IMR-90 (cell line): Measurements from ENCODE around the gene REXO5. TPM values are rescaled to one million over a fixed set of nuclear protein-coding genes. Genes with fewer than 3 reads are reported as not detected.

ENCODE experiments used
- ATAC-seq: fragments of 200-7000 bp; cut with Tn5 transposase; 2 replicates; pipeline ENCODE4 v1.9.1; 2020; ENCODE audit warnings: low read depth, mild to moderate bottlenecking, moderate library complexity
- BruUV-seq: library from RNA; stranded (reverse); fragments of 400-500 nt; replicated peaks from 2 replicates; lab custom pipeline; 2021; lab: Mats Ljungman, UMichigan
- CTCF ChIA-PET: fragments of 300-600 bp; formaldehyde crosslinking; extraction: SDS; loops from one replicate; lab custom pipeline; 2021; ENCODE audit warnings: antibody characterized with exemption; lab: Yijun Ruan, JAX
- POLR2A ChIA-PET: fragments of 300-600 bp; sonication (Branson Sonifier 250); formaldehyde crosslinking; loops from one replicate; lab custom pipeline; 2022; ENCODE audit warnings: antibody characterized with exemption; ENCODE audit not compliant: unreplicated experiment; lab: Charles Lee
- DNase-seq: peaks from one replicate; pipeline ENCODE4 v3.0.0; 2013
- H2AFZ ChIP-seq: replicated peaks from 2 replicates; pipeline ENCODE3; 2013; ENCODE audit warnings: low read length, mild to moderate bottlenecking; ENCODE audit not compliant: poor library complexity
- H2AK5ac ChIP-seq: 2 replicates; pipeline ENCODE4 v1.6.1; 2013; ENCODE audit warnings: low read depth, low read length, inconsistent platforms
- H2AK9ac ChIP-seq: replicated peaks from 2 replicates; pipeline ENCODE3; 2013; ENCODE audit warnings: mild to moderate bottlenecking, low read depth, low read length, moderate library complexity; ENCODE audit not compliant: poor library complexity
- H2BK120ac ChIP-seq: 2 replicates; pipeline ENCODE4 v1.6.1; 2013; ENCODE audit warnings: low read depth, low read length, inconsistent platforms
- H2BK15ac ChIP-seq: 3 replicates; pipeline ENCODE4 v1.6.1; 2013; ENCODE audit warnings: low read depth, low read length, inconsistent platforms
- H2BK20ac ChIP-seq: 2 replicates; pipeline ENCODE4 v1.6.1; 2013; ENCODE audit warnings: low read depth, mild to moderate bottlenecking, inconsistent platforms, low read length, moderate library complexity
- H2BK5ac ChIP-seq: 2 replicates; pipeline ENCODE4 v1.6.1; 2013; ENCODE audit warnings: mild to moderate bottlenecking, low read depth, low read length, inconsistent platforms; ENCODE audit not compliant: poor library complexity, severe bottlenecking
- H3K14ac ChIP-seq: replicated peaks from 2 replicates; pipeline ENCODE4 v1.6.1; 2013; ENCODE audit warnings: low read depth, low read length, inconsistent platforms
- H3K18ac ChIP-seq: 2 replicates; pipeline ENCODE4 v1.6.1; 2013; ENCODE audit warnings: low read depth, low read length, control low read depth
- H3K23ac ChIP-seq: 2 replicates; pipeline ENCODE4 v1.6.1; 2013; ENCODE audit warnings: low read depth, low read length, inconsistent platforms
- H3K27ac ChIP-seq: 2 replicates; pipeline ENCODE4 v1.5.1; 2013; ENCODE audit warnings: mild to moderate bottlenecking, control low read depth, low read length; ENCODE audit not compliant: insufficient read depth
- H3K27me3 ChIP-seq: 2 replicates; pipeline ENCODE4 v1.6.1; 2013; ENCODE audit warnings: low read length; ENCODE audit not compliant: control insufficient read depth, insufficient read depth
- H3K36me3 ChIP-seq: 2 replicates; pipeline ENCODE4 v1.6.1; 2013; ENCODE audit warnings: low read length, mixed read lengths; ENCODE audit not compliant: control insufficient read depth, insufficient read depth
- H3K4ac ChIP-seq: 2 replicates; pipeline ENCODE4 v1.6.1; 2013; ENCODE audit warnings: low read depth, low read length, inconsistent platforms
- H3K4me1 ChIP-seq: 2 replicates; pipeline ENCODE4 v1.6.1; 2013; ENCODE audit warnings: low read length, mixed read lengths; ENCODE audit not compliant: control insufficient read depth, insufficient read depth
- H3K4me2 ChIP-seq: 2 replicates; pipeline ENCODE4 v1.6.1; 2013; ENCODE audit warnings: low read depth, mild to moderate bottlenecking, control low read depth, low read length, moderate library complexity
- H3K4me3 ChIP-seq: 2 replicates; pipeline ENCODE4 v1.5.1; 2013; ENCODE audit warnings: low read depth, mild to moderate bottlenecking, control low read depth, low read length, moderate library complexity; ENCODE audit not compliant: insufficient read depth
- H3K56ac ChIP-seq: 2 replicates; pipeline ENCODE4 v1.6.1; 2013; ENCODE audit warnings: low read length, inconsistent platforms; ENCODE audit not compliant: insufficient read depth; ENCODE audit errors: extremely low read depth
- H3K79me1 ChIP-seq, 2 experiments: 2 replicates each; pipeline ENCODE4 v1.6.1; 2013; ENCODE audit warnings: low read length in 2 of 2, inconsistent platforms in 1 of 2, low read depth in 1 of 2
- H3K9ac ChIP-seq: 2 replicates; pipeline ENCODE4 v1.6.1; 2013; ENCODE audit warnings: low read depth, low read length, control low read depth
- H3K9me1 ChIP-seq: 2 replicates; pipeline ENCODE4 v1.6.1; 2013; ENCODE audit warnings: low read length, inconsistent platforms; ENCODE audit not compliant: insufficient read depth
- H3K9me3 ChIP-seq: 2 replicates; pipeline ENCODE4 v1.6.1; 2013; ENCODE audit warnings: low read length; ENCODE audit not compliant: control insufficient read depth, insufficient read depth
- H4K20me1 ChIP-seq: 2 replicates; pipeline ENCODE4 v1.6.1; 2013; ENCODE audit warnings: low read length, inconsistent platforms; ENCODE audit not compliant: insufficient read depth
- H4K5ac ChIP-seq: 2 replicates; pipeline ENCODE4 v1.6.1; 2013; ENCODE audit warnings: mild to moderate bottlenecking, low read depth, low read length, control low read depth
- H4K8ac ChIP-seq, 2 experiments: 2 replicates each; pipeline ENCODE4 v1.6.1; 2013; ENCODE audit warnings: low read depth in 2 of 2, low read length in 2 of 2, control low read depth in 1 of 2, inconsistent platforms in 1 of 2
- H4K91ac ChIP-seq: 2 replicates; pipeline ENCODE4 v1.6.1; 2013; ENCODE audit warnings: low read depth, low read length, inconsistent platforms; ENCODE audit not compliant: insufficient read depth
- CEBPB ChIP-seq: IDR thresholded peaks from 2 replicates; pipeline ENCODE4 v1.6.1; 2012; ENCODE audit warnings: low read depth, low read length, improper control_type of control experiment
- CHD1 ChIP-seq: IDR thresholded peaks from 2 replicates; pipeline ENCODE4 v1.6.1; 2012; ENCODE audit warnings: low read depth, low read length, improper control_type of control experiment
- FOS ChIP-seq: fragments of 150-350 bp; IDR thresholded peaks from 2 replicates; pipeline ENCODE4 v1.6.1; 2016; ENCODE audit warnings: low read depth, low read length
- MAFK ChIP-seq: IDR thresholded peaks from 2 replicates; pipeline ENCODE4 v1.6.1; 2012; ENCODE audit warnings: low read depth, low read length, improper control_type of control experiment
- NFE2L2 ChIP-seq: fragments of 150-350 bp; IDR thresholded peaks from 2 replicates; pipeline ENCODE4 v1.6.1; 2016; ENCODE audit warnings: low read depth, mild to moderate bottlenecking, low read length
- RAD21 ChIP-seq: IDR thresholded peaks from 2 replicates; pipeline ENCODE4 v1.6.1; 2012; ENCODE audit warnings: low read length, improper control_type of control experiment
- RCOR1 ChIP-seq: IDR thresholded peaks from 2 replicates; pipeline ENCODE4 v1.6.1; 2012; ENCODE audit warnings: mild to moderate bottlenecking, low read length, improper control_type of control experiment; ENCODE audit not compliant: insufficient replicate concordance
- WGBS, 2 experiments: methylation state at CpG; one replicate each; pipeline versions ENCODE4 v1.1.5 to v1.1.7; 2013; ENCODE audit warnings: missing lambda C conversion rate in 2 of 2; ENCODE audit not compliant: insufficient read length in 1 of 2; ENCODE audit errors: extremely low coverage in 2 of 2; 5-methylcytosine and 5-hydroxymethylcytosine counted together
- dilution Hi-C: fragments of 300-500 bp; cut with HindIII; formaldehyde crosslinking; loops from one replicate; pipeline ENCODE4 v1.14.3; 2018; ENCODE audit warnings: low sequenced_read_pairs; ENCODE audit not compliant: unreplicated experiment
- in situ Hi-C: fragments of 300-500 bp; cut with MboI; formaldehyde crosslinking; loops from 3 replicates; pipeline ENCODE4 v1.14.3; 2019; ENCODE audit warnings: low sequenced_read_pairs, inconsistent platforms, mixed read lengths
- intact Hi-C: fragments of 100-400 bp; cut with micrococcal nuclease; formaldehyde crosslinking; loops from 2 replicates; pipeline ENCODE4 v1.10.0; 2022
- polyA plus RNA-seq, 3 experiments: library from polyadenylated mRNA; depleted of rRNA; stranded (reverse); fragments of >200 nt; gene quantifications; 2 replicates each; pipeline ENCODE4 v1.2.3, GENCODE V29; 2012; ENCODE audit warnings: low replicate concordance in 1 of 3
- total RNA-seq: library from RNA; depleted of rRNA; stranded (reverse); fragments of >200 nt; gene quantifications from 2 replicates; pipeline ENCODE4 v1.2.3, GENCODE V29; 2012
- TF ChIP-seq, protein P1 (sequence below): conservative IDR thresholded peaks from 2 replicates; pipeline ENCODE4 v1.5.1; 2012; ENCODE audit warnings: mild to moderate bottlenecking, low read depth, low read length, improper control_type of control experiment
- TF ChIP-seq, protein P2 (sequence below): fragments of 150-350 bp; IDR thresholded peaks from 2 replicates; pipeline ENCODE4 v1.6.1; 2017; ENCODE audit warnings: mild to moderate bottlenecking, antibody characterized with exemption, low read length, low read depth

REXO5 gene
- total and polyA plus RNA-seq, 2 of the 4 experiments (the other 2 are of a cell fraction) = 3.7 to 7.0 TPM

DNA sequence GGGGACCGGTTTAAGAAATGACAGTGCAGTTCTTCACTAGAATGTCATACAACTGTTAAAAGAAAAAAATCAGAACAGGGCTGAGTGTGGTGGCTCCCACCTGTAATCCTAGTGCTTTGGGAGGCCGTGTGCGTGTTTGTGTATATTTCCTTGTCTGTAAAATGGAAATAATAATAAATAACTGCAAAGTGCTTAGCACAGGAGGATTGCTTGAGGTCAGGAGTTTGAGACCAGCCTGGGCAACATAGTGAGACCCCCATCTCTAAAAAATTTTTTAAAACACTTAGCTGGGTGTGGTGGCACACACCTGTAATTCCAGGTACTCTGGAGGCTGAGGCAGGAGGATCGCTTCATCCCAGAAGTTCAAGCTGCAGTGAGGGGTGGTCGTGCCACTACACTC is 40.0 kb upstream of the REXO5 start:
- no peak overlapping the region for H4K8ac ChIP-seq
- no peak overlapping the region for H2BK5ac ChIP-seq
- in situ Hi-C loops = no loop called here
- TF ChIP-seq, protein P1, sequence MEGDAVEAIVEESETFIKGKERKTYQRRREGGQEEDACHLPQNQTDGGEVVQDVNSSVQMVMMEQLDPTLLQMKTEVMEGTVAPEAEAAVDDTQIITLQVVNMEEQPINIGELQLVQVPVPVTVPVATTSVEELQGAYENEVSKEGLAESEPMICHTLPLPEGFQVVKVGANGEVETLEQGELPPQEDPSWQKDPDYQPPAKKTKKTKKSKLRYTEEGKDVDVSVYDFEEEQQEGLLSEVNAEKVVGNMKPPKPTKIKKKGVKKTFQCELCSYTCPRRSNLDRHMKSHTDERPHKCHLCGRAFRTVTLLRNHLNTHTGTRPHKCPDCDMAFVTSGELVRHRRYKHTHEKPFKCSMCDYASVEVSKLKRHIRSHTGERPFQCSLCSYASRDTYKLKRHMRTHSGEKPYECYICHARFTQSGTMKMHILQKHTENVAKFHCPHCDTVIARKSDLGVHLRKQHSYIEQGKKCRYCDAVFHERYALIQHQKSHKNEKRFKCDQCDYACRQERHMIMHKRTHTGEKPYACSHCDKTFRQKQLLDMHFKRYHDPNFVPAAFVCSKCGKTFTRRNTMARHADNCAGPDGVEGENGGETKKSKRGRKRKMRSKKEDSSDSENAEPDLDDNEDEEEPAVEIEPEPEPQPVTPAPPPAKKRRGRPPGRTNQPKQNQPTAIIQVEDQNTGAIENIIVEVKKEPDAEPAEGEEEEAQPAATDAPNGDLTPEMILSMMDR = no peak
- TF ChIP-seq NFE2L2 (no peak), RCOR1 (no peak), RAD21 (no peak), MAFK (no peak), CHD1 (no peak), FOS (no peak), CEBPB (no peak)
- TF ChIP-seq, protein P2, sequence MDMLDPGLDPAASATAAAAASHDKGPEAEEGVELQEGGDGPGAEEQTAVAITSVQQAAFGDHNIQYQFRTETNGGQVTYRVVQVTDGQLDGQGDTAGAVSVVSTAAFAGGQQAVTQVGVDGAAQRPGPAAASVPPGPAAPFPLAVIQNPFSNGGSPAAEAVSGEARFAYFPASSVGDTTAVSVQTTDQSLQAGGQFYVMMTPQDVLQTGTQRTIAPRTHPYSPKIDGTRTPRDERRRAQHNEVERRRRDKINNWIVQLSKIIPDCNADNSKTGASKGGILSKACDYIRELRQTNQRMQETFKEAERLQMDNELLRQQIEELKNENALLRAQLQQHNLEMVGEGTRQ = no peak
- no peak overlapping the region for H3K27ac ChIP-seq
- H3K4me2 ChIP-seq = no peak overlapping the region
- no peaks in the 10 kb centered on the region for H4K20me1 ChIP-seq
- DNase-seq = no peak
- no peak overlapping the region for H3K9ac ChIP-seq
- no peaks in the 10 kb centered on the region for H3K9me3 ChIP-seq
- no peak overlapping the region for H3K23ac ChIP-seq
- H2AK9ac ChIP-seq = no peak overlapping the region
- dilution Hi-C loops = no loop called here
- H3K9me1 ChIP-seq = no peaks in the 10 kb centered on the region
- H3K27me3 ChIP-seq = no peaks in the 10 kb centered on the region
- no CpG with 5 or more reads among the region's 5 CpGs for WGBS, 2 experiments
- H4K91ac ChIP-seq = no peak overlapping the region
- H2BK20ac ChIP-seq = no peak overlapping the region
- H3K56ac ChIP-seq = no peak overlapping the region
- H2AFZ ChIP-seq = no peak overlapping the region
- H3K18ac ChIP-seq = no peak overlapping the region
- H2BK120ac ChIP-seq = no peak overlapping the region
- H3K79me1 ChIP-seq = no peaks in the 10 kb centered on the region
- BruUV-seq = no TSS peak
- no peak overlapping the region for H2BK15ac ChIP-seq
- intact Hi-C loops = no loop called here
- H3K4me3 ChIP-seq = no peak overlapping the region
- H3K4me1 ChIP-seq = no peaks in the 10 kb centered on the region
- H3K4ac ChIP-seq = no peak overlapping the region
- POLR2A ChIA-PET = no interaction called here
- CTCF ChIA-PET = no interaction called here
- no peaks in the 10 kb centered on the region for H3K36me3 ChIP-seq
- no peak for ATAC-seq
- no peak overlapping the region for H3K14ac ChIP-seq
- no peak overlapping the region for H4K5ac ChIP-seq
- no peak overlapping the region for H2AK5ac ChIP-seq
